ENCODE measurements around the gene MYH6.

The MYH6 gene

DNA sequence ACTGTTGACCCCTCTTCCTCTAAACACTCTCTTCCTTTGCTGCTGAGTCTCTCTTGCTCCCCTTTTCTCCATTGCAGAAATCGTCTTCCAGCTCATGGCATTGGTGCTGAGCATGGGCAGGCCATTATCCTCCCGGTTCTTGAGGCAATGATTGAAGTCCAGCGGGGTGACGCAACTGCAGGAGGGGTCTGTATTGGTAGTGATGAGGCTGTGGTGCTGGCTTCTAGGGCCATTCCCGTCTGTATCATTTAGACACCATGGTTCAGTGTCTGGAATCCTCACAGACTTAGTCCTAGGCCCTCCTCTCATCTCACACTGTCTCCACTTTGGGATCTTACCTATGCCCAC, 54.7 kb downstream of the MYH6 start:
- no peak for DNase-seq

DNA sequence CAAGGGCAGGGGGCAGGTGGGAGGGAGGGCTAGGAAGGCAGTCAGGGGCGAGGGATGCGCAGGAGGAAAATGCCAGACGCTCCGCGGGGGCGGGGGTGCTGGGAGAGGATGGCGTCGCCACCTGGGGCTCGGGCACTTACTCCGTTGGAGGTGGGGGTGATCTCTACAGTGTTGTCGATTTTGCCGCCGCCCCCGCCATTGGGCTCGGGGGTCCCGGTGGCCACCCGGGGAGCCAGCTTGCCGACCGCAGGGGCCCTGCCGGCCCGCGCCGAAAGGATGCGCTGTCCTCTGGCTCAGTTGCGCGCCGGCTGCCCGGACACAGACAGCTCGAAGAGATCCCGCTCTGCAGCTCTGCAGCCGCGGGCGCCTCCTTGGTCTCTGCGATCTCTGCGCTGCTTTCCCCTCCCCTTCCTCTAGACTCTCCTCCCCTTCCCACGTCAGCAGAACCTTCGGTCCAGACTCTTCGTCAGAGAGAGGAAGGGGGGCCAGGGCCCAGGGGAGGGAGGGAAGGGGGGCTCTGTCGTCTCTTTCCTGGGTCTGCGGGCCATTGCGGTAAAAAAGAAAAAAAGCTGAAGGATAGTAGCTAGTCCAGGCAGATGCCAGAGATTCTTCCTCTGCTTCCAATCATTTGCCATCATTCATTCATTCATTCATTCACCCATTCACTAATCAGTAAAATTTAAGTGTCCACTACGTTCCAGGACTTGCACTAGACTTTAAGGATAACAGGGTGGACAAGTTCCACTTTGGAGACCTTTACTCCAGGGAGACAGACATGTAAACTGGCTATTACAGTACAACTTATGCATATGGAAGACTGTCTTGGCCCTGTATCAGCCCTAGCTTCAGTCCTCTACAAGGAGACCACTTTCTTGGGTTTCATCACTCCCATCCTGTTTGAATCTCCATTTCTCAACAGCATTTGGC, 55.3 kb downstream of the MYH6 start, which contains the start of gene SLC22A17:
SLC22A17 (minus strand) TSS at position 382 of the 927 bp plus-strand sequence.
- no peak for DNase-seq

DNA sequence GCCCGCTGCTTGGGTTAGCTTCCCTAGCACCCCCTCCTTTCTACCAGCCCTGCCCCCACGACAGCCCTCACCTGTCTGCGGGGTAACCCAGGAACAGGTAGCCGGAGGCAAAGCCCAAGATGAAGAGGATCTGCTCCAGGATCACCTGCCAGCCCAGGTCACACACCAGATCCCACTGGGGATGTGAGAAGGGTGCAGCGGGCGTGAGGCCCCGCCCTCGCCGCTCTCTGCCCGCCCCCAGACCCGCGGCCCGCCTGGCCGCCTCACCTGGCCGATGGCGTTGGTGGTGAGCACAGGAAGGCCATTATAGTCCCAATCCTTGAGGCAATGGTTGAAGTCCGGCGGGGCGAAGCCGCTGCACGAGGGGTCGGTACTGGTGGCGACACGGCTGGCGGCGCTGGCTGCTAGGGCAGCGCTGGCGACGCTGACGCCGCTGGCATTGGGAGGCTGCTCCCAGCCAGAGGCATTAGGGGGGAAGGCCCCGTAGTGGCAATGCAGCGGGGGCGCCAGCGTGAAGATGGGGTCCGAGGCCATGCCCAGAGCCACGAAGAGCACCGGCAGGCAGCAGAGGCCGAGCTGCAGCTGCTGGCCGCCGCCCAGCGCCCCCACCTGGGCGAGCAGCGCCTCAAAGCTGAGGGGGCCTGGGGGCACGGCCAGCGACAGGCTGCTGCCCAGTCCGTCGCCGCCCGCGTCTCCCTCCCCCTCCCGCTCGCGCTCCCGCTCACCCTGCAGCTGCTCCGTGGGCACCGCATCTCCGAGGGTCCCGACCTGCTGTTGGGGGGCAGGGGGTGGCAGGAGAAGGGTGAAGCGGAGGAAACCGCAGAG, 56.2 kb downstream of the MYH6 start:
- no peak for DNase-seq

DNA sequence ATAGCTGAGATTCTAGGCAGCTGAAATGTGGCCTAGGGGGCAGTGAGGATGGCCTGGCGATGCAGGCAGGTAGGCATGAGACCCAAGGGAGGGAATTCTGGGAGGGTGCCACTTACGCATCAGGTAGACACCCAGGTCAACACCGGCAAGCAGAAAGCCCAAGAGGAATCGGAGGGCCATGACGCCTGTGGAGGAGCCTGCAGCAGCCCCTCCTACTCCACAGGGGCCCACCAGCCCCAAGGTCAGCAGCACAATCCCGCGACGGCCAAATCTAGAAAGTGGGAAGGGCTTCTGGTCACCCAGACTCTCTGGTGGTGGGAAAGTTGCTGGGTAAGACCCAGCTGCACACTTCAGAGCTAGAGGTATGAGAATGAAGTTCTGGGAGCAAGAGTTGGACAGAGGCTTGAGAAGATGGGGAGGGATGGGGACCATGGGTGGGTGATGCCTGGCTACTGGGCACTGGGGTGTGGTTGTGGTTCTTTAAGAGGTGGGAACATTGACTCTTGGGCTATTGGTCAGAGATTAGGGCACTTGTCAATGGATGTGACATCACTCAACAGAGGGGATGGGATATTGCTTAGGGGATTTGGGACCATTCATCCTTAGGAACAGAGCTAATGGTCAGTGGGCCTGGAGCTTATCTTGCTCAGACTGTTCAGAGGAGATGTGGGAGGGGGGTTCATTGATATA, 58.8 kb downstream of the MYH6 start:
- DNase-seq = no peak

DNA sequence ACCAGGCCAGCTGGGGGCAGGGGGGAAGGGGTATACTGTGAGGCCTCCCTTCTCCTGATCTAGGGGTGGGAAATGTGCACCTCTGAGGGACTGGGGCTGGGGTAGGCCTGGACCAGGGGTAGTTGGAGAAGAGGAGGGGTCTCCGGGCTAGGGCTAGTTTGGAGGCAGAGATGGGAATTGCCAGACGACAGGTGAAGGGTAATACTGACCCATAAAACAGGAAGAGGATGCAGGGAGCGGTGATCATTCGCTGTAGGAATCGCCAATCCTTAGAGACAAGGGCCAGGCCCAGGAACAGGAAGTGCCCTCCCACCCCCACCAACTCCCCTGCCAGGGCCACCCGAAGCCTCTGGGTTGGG, 59.8 kb downstream of the MYH6 start:
- DNase-seq = no peak

DNA sequence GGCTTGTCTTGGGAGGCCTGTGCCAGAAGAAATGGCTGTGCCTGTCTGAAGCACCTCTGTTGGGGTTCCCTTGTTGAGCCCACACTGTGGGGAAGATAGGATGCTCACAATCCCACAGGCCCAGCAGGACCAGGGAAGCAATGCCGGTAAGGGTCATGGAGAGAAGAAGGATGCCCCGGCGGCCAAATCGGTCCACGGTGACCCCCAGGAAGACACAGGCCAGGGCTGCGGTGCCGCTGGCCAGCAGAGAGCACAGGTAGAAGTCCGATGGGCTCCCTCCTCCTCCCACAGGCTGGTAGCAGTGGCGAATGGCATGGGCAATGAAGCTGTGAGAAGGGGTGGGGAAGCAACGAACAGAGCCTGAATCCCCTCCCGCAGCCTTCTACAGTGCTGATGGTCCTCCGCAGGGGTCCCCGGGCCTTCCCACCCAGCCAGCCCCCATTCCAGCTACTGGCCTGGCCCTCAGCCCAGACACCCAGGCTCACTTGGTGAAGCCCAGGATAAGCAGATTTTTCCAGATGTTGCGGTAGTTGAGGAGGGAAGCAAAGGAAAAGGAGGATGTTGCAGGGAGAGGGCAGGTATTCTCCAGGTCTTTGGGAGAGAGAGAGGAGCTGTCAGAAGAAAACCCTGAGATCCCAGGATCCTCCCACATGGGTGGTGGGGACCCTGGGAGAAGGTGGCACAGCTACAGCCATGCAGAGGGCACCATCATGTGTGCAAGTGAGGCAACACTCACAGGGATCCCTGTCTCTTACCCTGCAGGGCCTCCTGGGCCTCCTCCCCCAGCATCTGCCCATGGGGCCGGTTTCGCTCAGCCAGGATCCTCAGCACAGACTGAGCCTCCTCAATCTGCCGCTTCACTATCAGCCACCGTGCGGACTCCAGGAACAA, 60.4 kb downstream of the MYH6 start:
- DNase-seq = no peak

DNA sequence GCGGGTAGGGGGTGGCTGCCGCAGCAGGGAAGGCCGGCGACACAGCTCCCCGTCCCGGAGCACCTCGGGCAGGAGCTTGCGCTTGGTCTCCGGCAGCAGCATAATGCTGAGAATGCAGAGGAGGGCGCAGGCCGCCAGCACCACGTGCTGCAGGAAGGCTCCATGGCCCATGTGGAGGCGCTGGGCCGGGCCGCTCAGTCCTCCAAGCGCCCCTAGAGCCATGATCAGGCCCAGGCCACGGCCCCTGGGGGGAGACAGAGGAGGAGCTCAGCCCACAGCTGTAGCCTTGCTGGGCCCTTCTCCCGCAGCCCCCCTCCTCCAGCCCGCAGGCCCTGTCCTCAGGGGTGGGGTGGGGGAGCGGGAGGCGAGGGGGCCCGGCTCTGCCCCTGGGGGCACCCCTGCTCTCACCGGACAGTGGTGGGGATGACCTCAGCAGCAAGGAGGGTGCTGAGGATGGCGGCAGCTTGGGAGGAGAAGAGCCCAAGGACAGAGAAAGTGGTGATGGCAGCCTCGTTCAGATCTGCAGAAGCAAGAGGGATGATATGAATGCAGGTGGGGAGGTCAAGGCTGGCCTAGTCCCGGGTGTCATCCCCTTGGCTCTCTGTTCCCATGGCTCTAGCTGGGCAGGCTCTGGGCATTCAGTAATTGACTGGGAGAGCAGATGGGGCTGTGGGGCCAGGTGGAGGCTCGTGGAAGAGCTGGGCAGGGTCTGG, 61.2 kb downstream of the MYH6 start:
- DNase-seq = no peak

DNA sequence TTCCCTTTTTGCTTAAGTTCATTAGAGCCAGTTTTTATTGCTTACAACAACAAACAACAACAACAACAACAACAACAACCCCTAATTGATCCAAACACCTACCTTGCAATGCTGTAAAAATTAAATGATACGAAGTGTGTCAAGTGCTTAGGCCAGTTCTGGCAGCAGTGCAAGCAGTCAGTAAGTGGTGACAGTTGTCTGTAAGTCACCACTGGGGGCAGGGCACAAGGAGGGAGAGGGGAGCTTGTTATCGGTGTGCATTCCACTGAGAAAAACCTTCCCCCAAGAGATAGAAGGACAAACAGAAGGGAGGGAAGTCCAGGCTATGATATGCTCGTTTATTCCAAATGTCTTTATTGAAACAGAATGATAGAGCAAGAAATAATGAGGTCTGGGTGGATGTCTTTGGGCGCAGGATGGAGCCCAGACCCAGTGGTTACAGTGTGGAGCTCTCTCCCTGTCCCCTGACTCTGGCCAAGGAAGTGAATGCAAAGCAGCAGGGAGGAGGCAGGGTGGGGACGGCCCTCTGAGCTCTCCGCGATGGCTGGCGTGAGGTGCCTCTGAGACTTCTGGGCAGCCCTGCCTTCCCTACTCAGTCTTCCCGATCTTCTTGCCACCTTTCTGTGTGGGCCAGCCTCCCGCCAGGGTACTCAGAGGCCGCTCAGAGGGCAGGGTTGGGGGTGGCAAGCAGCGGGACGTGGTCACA, 61.9 kb downstream of the MYH6 start:
- no peak for DNase-seq

DNA sequence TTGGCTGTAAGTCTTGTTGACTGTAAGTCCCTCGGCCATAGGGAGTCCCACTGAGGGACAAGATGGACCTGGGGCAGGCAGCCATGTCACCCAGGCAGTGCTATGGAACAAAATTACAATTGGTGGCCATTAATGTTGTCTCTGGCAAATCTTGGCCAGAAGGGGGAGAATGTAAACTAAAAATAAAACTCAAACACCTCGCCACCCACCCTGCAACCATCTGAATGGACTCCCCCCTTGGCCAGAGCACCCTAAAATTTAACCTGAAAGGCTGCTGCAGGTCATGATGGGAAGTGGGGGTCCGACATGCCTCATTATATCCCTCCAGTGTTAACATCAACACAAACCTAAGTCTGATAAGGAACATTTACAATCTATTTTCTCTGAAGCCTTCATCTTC, 63.6 kb downstream of the MYH6 start:
- no peak for DNase-seq

DNA sequence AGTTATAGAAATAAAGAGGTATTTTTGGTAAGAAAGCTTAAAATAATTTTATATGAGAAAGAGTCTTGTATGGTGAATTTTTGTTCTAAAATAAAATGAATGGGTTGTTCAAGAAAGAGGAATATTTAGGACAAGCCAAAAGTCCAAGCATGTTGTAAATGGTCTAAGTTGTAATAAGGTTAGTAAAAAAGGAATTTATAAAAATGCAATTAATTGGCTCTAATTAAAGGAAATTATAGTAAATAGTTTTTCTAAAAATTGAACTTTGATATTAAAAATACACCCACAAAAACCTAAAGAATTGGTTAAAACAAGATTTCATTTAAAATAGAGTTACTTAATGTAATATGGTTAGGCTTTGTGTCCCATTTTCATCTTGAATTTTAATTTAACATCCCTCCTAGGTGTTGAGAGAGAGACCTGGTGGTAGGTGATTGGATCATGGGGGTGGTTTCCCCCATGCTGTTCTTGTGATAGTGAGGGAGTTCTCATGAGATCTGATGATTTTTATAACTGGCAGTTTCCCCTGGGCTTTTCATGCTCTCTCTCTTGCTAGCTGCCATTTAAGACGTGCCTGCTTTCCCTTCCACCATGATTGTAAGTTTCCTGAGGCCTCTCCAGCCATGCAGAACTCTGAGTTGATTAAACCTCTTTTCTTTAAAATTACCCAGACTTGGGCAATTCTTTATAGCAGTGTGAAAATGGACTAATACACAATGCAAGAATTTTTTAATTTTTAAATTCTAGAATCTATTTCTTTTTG, 68.4 kb downstream of the MYH6 start:
- no peak for DNase-seq

DNA sequence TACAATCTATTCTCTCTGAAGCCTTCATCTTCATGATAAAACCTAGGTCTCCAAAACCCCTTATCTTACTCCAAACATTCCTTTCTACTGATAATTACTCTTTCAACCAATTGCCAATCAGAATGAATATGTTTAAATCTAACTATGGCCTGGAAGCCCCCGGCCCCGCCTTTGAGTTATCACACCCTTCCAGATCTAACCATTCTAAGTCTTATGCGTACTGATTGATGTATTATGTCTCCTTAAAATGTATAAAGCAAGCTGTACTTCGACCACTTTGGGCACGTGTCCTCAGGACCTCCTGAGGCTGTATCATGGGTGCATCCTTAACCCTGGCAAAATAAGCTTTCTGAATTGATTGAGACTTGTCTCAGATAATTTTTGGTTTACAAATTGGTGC, 72.5 kb downstream of the MYH6 start:
- DNase-seq = no peak

All from bone marrow (tissue), 2 donors.